ENCODE measurements around the gene ZNF180.

DNA sequence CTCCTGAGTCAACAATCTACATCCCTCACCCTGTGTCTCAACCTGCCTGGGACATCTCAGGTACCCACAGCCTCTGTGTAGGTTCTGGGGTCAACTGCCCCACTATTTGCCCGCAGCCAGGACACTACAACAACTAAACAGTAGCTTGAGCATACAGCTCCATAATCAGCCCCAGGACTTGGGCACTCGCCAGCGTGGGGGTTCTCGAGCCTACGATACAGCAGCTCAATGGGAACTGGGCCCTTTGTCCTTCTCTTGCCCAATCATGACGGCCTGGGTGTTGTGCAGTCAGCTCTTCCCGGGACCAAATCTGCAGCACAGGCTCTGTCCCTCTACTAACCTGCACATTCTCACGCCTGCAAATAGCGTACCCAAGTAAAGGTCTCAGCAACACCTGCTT, 1.3 kb downstream of the ZNF180 start:
- TF ChIP-seq, protein P1, sequence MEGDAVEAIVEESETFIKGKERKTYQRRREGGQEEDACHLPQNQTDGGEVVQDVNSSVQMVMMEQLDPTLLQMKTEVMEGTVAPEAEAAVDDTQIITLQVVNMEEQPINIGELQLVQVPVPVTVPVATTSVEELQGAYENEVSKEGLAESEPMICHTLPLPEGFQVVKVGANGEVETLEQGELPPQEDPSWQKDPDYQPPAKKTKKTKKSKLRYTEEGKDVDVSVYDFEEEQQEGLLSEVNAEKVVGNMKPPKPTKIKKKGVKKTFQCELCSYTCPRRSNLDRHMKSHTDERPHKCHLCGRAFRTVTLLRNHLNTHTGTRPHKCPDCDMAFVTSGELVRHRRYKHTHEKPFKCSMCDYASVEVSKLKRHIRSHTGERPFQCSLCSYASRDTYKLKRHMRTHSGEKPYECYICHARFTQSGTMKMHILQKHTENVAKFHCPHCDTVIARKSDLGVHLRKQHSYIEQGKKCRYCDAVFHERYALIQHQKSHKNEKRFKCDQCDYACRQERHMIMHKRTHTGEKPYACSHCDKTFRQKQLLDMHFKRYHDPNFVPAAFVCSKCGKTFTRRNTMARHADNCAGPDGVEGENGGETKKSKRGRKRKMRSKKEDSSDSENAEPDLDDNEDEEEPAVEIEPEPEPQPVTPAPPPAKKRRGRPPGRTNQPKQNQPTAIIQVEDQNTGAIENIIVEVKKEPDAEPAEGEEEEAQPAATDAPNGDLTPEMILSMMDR (IDR thresholded peaks at IDR 0.05; ENCODE audit: poor library complexity), result no peak
- TF ChIP-seq EZH2phosphoT487 (IDR thresholded peaks at IDR 0.05; ENCODE audit: low read depth, severe bottlenecking, unreplicated experiment), result no peak
- TF ChIP-seq EZH2 (IDR thresholded peaks at IDR 0.05; ENCODE audit: borderline replicate concordance), result no peak

Measured in hepatocyte (in vitro differentiated cells).